AG20443 (cell line): ENCODE data around the gene CSF1R.
A peak's percentile ranks its signal among the peaks of the same experiment; 100 is the strongest.

Experiments used
- DNase-seq: peaks from one replicate; pipeline ENCODE4 v3.0.0; 2012; ENCODE audit warnings: low spot score, mixed read lengths

CSF1R gene

GRCh38 chr5:150085950-150086715 lies at the start of gene CSF1R:
Gene CSF1R (minus strand): TSS chr5:150086554. CDS start chr5:150086427, 127 bp downstream.
- DNase-seq: peak; percentile 5

GRCh38 chr5:150135557-150136304 lies 49.4 kb upstream of the CSF1R start:
- DNase-seq: no peak

- DNase-seq: no peak
Observed at GRCh38 chr5:150134198-150134588, 47.8 kb upstream of the CSF1R start.

GRCh38 chr5:150133581-150134197 lies 47.3 kb upstream of the CSF1R start:
- no peak for DNase-seq

- DNase-seq: no peak
Observed at GRCh38 chr5:150132740-150133139, 46.4 kb upstream of the CSF1R start.

- DNase-seq: peak; percentile 73
Observed at GRCh38 chr5:150131978-150132694, 45.8 kb upstream of the CSF1R start.

- DNase-seq: no peak
Observed at GRCh38 chr5:150131461-150131860, 45.1 kb upstream of the CSF1R start.

- no peak for DNase-seq
Observed at GRCh38 chr5:150130493-150130922, 44.2 kb upstream of the CSF1R start.

- DNase-seq: peak; percentile 88
Observed at GRCh38 chr5:150129813-150130492, 43.6 kb upstream of the CSF1R start.

GRCh38 chr5:150129454-150129812 lies 43.1 kb upstream of the CSF1R start:
- DNase-seq: no peak

GRCh38 chr5:150126921-150127265 lies 40.5 kb upstream of the CSF1R start:
- DNase-seq: no peak

- DNase-seq: no peak
Observed at GRCh38 chr5:150126199-150126920, 40.0 kb upstream of the CSF1R start.

- no peak for DNase-seq
Observed at GRCh38 chr5:150125334-150125733, 39.0 kb upstream of the CSF1R start.

GRCh38 chr5:150124596-150124995 lies 38.2 kb upstream of the CSF1R start:
- no peak for DNase-seq

- DNase-seq: no peak
Observed at GRCh38 chr5:150124111-150124557, 37.8 kb upstream of the CSF1R start.

- DNase-seq: no peak
Observed at GRCh38 chr5:150123542-150123941, 37.2 kb upstream of the CSF1R start.

- no peak for DNase-seq
Observed at GRCh38 chr5:150122536-150123481, 36.5 kb upstream of the CSF1R start.

- no peak for DNase-seq
Observed at GRCh38 chr5:150122158-150122510, 35.8 kb upstream of the CSF1R start.

GRCh38 chr5:150121448-150122157 lies 35.2 kb upstream of the CSF1R start:
- DNase-seq: no peak
